ENCODE measurements around the gene PSEN2. TPM values are rescaled to one million over a fixed set of nuclear protein-coding genes. Genes with fewer than 3 reads are reported as not detected.

Gene PSEN2
- total and polyA plus RNA-seq, 10 of the 15 experiments (the other 5 are each of a cell fraction or from before 2014, with no cell fraction given) = 0.90 to 13.3 (median 7.0) TPM

GRCh38 chr1:226940029-226940805 is 69.8 kb downstream of the PSEN2 start, which contains the start of gene COQ8A (continued):
- no peak for TF ChIP-seq PAX8 (IDR thresholded peaks at IDR 0.05)
- no peak for TF ChIP-seq PML (IDR thresholded peaks at IDR 0.05; ENCODE audit: low read length)
- no peak for TF ChIP-seq BRCA1 (IDR thresholded peaks at IDR 0.05; ENCODE audit: low read depth, low read length)
- no peak for TF ChIP-seq TBL1XR1 (IDR thresholded peaks at IDR 0.05; ENCODE audit: low read depth, low read length)
- TF ChIP-seq CEBPB (IDR thresholded peaks at IDR 0.05; ENCODE audit: borderline replicate concordance in 1 of 2, low read depth in 2 of 2, low read length in 2 of 2) = no peak
- TF ChIP-seq BCL3 (IDR thresholded peaks at IDR 0.05; ENCODE audit: borderline replicate concordance, insufficient read depth, low read depth, low read length, poor library complexity, severe bottlenecking) = no peak
- no peak for TF ChIP-seq YBX1 (IDR thresholded peaks at IDR 0.05)
- TF ChIP-seq CREB1 (IDR thresholded peaks at IDR 0.05; ENCODE audit: low read depth) = peak; percentile 68; the same call in 1 of the 2 replicates
- TF ChIP-seq CREM (IDR thresholded peaks at IDR 0.05; ENCODE audit: low read depth) = peak; percentile 60; the same call in 1 of the 2 replicates
- no peak for TF ChIP-seq GABPA (IDR thresholded peaks at IDR 0.05; ENCODE audit: low read depth)
- TF ChIP-seq HDGF (IDR thresholded peaks at IDR 0.05) = no peak
- TF ChIP-seq ZNF592 (IDR thresholded peaks at IDR 0.05) = no peak
- TF ChIP-seq FOS (IDR thresholded peaks at IDR 0.05; ENCODE audit: borderline replicate concordance, extremely low read depth, insufficient read length) = peak; percentile 97
- TF ChIP-seq GATAD2B (conservative IDR thresholded peaks at IDR 0.05; ENCODE audit: low read depth) = peak; percentile 74
- TF ChIP-seq FOXK2 (IDR thresholded peaks at IDR 0.05) = peak; percentile 48
- TF ChIP-seq MEF2B (IDR thresholded peaks at IDR 0.05; ENCODE audit: partially characterized antibody, poor library complexity, severe bottlenecking) = no peak
- no peak for TF ChIP-seq NFIC (IDR thresholded peaks at IDR 0.05; ENCODE audit: low read depth, low read length)
- TF ChIP-seq WRNIP1 (IDR thresholded peaks at IDR 0.05; ENCODE audit: borderline replicate concordance, low read depth, low read length) = no peak
- peak; percentile 48; the same call in 1 of the 2 replicates for TF ChIP-seq BACH1 (IDR thresholded peaks at IDR 0.05; ENCODE audit: borderline replicate concordance)
- TF ChIP-seq RUNX3 (IDR thresholded peaks at IDR 0.05; ENCODE audit: low read length) = no peak; the same call in 1 of the 2 replicates
- TF ChIP-seq ZZZ3 (IDR thresholded peaks at IDR 0.05; ENCODE audit: control insufficient read depth, insufficient read length, low read depth) = no peak
- TF ChIP-seq ZNF207 (IDR thresholded peaks at IDR 0.05; ENCODE audit: borderline replicate concordance) = no peak; the same call in 1 of the 2 replicates

Data from GM12878 (cell line).